Stimulated activated CD4-positive, alpha-beta T cell treated with anti-CD3 and anti-CD28 coated beads, Interleukin-4, amount 100 ng/mL, for 24 hours (primary cell): ENCODE measurements around the gene SAMD9.
"Not testable (repeated sequence)": the region's sequence is repeated elsewhere in the genome, so short reads cannot be mapped to it uniquely, and the experiment has no call there.

Experiments used
- DNase-seq: peaks from one replicate; pipeline ENCODE4 v3.0.0-alpha.2; 2020

SAMD9 gene

GRCh38 chr7:93117852-93118530 lies at the start of gene SAMD9:
Gene SAMD9, minus strand, starts transcription at chr7:93117979. Its CDS starts 11,882 bp downstream, at chr7:93106097.
- DNase-seq: peak; percentile 64

- DNase-seq: no peak
These were observed 47.7 kb upstream of the SAMD9 start for GRCh38 chr7:93165447-93165846.

- no peak for DNase-seq
These were observed 47.0 kb upstream of the SAMD9 start for GRCh38 chr7:93164766-93165165.

- no peak for DNase-seq
These were observed 43.5 kb upstream of the SAMD9 start for GRCh38 chr7:93161181-93161762.

GRCh38 chr7:93160410-93160809 lies 42.6 kb upstream of the SAMD9 start:
- DNase-seq: no peak

- no peak for DNase-seq
These were observed 41.7 kb upstream of the SAMD9 start for GRCh38 chr7:93159490-93159889.

GRCh38 chr7:93156884-93157283 lies 39.1 kb upstream of the SAMD9 start:
- DNase-seq: no peak

- no peak for DNase-seq
These were observed 32.5 kb upstream of the SAMD9 start for GRCh38 chr7:93150200-93150835.

GRCh38 chr7:93148727-93149126 lies 30.9 kb upstream of the SAMD9 start:
- DNase-seq: no peak

GRCh38 chr7:93148144-93148543 lies 30.4 kb upstream of the SAMD9 start, which contains the start of gene SAMD9L:
Gene SAMD9L, minus strand, starts transcription at chr7:93148385. Its CDS starts 12,414 bp downstream, at chr7:93135971.
- DNase-seq: no peak

GRCh38 chr7:93147363-93147762 lies 29.6 kb upstream of the SAMD9 start:
- peak; percentile 25 for DNase-seq

- DNase-seq: no peak
These were observed 28.8 kb upstream of the SAMD9 start for GRCh38 chr7:93146472-93147141.

- no peak for DNase-seq
These were observed 28.3 kb upstream of the SAMD9 start for GRCh38 chr7:93146036-93146435.

- no peak for DNase-seq
These were observed 27.6 kb upstream of the SAMD9 start for GRCh38 chr7:93145354-93145753.

- DNase-seq: no peak
These were observed 24.3 kb upstream of the SAMD9 start for GRCh38 chr7:93142127-93142526.

- DNase-seq: no peak
These were observed 22.9 kb upstream of the SAMD9 start for GRCh38 chr7:93140582-93141191.

GRCh38 chr7:93138576-93138975 lies 20.8 kb upstream of the SAMD9 start:
- no peak for DNase-seq

- no peak for DNase-seq
These were observed 15.2 kb upstream of the SAMD9 start for GRCh38 chr7:93133005-93133404.

GRCh38 chr7:93132216-93132615 lies 14.4 kb upstream of the SAMD9 start:
- no peak for DNase-seq

GRCh38 chr7:93126954-93127353 lies 9.2 kb upstream of the SAMD9 start:
- DNase-seq: not testable (repeated sequence)

- DNase-seq: not testable (repeated sequence)
These were observed 5.8 kb upstream of the SAMD9 start for GRCh38 chr7:93123532-93123931.

GRCh38 chr7:93120592-93121549 lies 3.1 kb upstream of the SAMD9 start:
- no peak for DNase-seq
